Measurements from ENCODE around the gene AKNAD1.

AKNAD1 gene

GRCh38 chr1:108819878-108820277 lies 37.0 kb downstream of the AKNAD1 start:
- Histone ChIP-seq H3K27me3 (ENCODE audit: insufficient read depth, low read length) (no peaks in the 10 kb centered on the region), H3K27ac (ENCODE audit: low read depth, low read length) (no peak overlapping the region), H2BK5ac (ENCODE audit: low read depth, low read length, poor library complexity) (no peak overlapping the region), H3K18ac (ENCODE audit: low read length) (no peak overlapping the region), H3K4ac (ENCODE audit: low read depth, low read length) (no peak overlapping the region), H3K14ac (ENCODE audit: low read length) (no peak overlapping the region), H4K91ac (ENCODE audit: low read depth, low read length) (no peak overlapping the region), H2AFZ (ENCODE audit: insufficient read depth, low read length, poor library complexity) (no peak overlapping the region), H4K12ac (ENCODE audit: low read depth, low read length) (peak overlapping the region; percentile 5), H3K79me2 (ENCODE audit: control insufficient read depth, insufficient read depth, low read length, poor library complexity) (no peaks in the 10 kb centered on the region), H3K4me3 (ENCODE audit: low read depth, low read length) (no peak overlapping the region), H3K23ac (ENCODE audit: low read length) (no peak overlapping the region), H3K4me2 (ENCODE audit: low read length) (no peak overlapping the region), H3K4me1 (ENCODE audit: control insufficient read depth in 1 of 2, insufficient read depth in 2 of 2, low read length in 2 of 2) (peaks cover 5 to 10% of the 10 kb centered on the region in 2 experiments), H3K9me3 (ENCODE audit: insufficient read depth, low read depth, low read length) (peaks cover under 1% of the 10 kb centered on the region), H2BK12ac (ENCODE audit: low read length) (no peak overlapping the region), H3K9ac (ENCODE audit: low read length) (no peak overlapping the region), H4K8ac (ENCODE audit: low read depth, low read length) (no peak overlapping the region), H3K79me1 (ENCODE audit: low read length) (peaks cover 11% of the 10 kb centered on the region), H2AK5ac (ENCODE audit: low read length) (no peak overlapping the region), H3K36me3 (ENCODE audit: control insufficient read depth in 1 of 2, insufficient read depth in 2 of 2, low read length in 2 of 2) (no peaks in the 10 kb centered on the region), H2BK120ac (ENCODE audit: insufficient read depth, low read length, poor library complexity) (no peak overlapping the region)
- no CpG with 5 or more reads among the region's 5 CpGs for WGBS (ENCODE audit: extremely low coverage, insufficient coverage, insufficient read length)
- DNase-seq: no peak

GRCh38 chr1:108817811-108818210 lies 39.1 kb downstream of the AKNAD1 start:
- H2BK5ac ChIP-seq (ENCODE audit: low read depth, low read length, poor library complexity): no peak overlapping the region
- H3K27me3 ChIP-seq (ENCODE audit: insufficient read depth, low read length): no peaks in the 10 kb centered on the region
- H2BK12ac ChIP-seq (ENCODE audit: low read length): no peak overlapping the region
- no peak overlapping the region for H2AK5ac ChIP-seq (ENCODE audit: low read length)
- no peak overlapping the region for H2AFZ ChIP-seq (ENCODE audit: insufficient read depth, low read length, poor library complexity)
- H2BK120ac ChIP-seq (ENCODE audit: insufficient read depth, low read length, poor library complexity): no peak overlapping the region
- H4K12ac ChIP-seq (ENCODE audit: low read depth, low read length): no peak overlapping the region
- H3K79me2 ChIP-seq (ENCODE audit: control insufficient read depth, insufficient read depth, low read length, poor library complexity): no peaks in the 10 kb centered on the region
- H3K14ac ChIP-seq (ENCODE audit: low read length): no peak overlapping the region
- H4K8ac ChIP-seq (ENCODE audit: low read depth, low read length): no peak overlapping the region
- H3K23ac ChIP-seq (ENCODE audit: low read length): no peak overlapping the region
- no peak overlapping the region for H3K4ac ChIP-seq (ENCODE audit: low read depth, low read length)
- H3K4me3 ChIP-seq (ENCODE audit: low read depth, low read length): no peak overlapping the region
- no peak overlapping the region for H3K18ac ChIP-seq (ENCODE audit: low read length)
- H3K27ac ChIP-seq (ENCODE audit: low read depth, low read length): no peak overlapping the region
- no peak overlapping the region for H3K9ac ChIP-seq (ENCODE audit: low read length)
- H3K4me2 ChIP-seq (ENCODE audit: low read length): no peak overlapping the region
- DNase-seq: no peak
- peaks cover 6 to 7% of the 10 kb centered on the region in 2 experiments for H3K4me1 ChIP-seq (ENCODE audit: control insufficient read depth in 1 of 2, insufficient read depth in 2 of 2, low read length in 2 of 2)
- H3K36me3 ChIP-seq (ENCODE audit: control insufficient read depth in 1 of 2, insufficient read depth in 2 of 2, low read length in 2 of 2): no peaks in the 10 kb centered on the region
- no peaks in the 10 kb centered on the region for H3K9me3 ChIP-seq (ENCODE audit: insufficient read depth, low read depth, low read length)
- H4K91ac ChIP-seq (ENCODE audit: low read depth, low read length): no peak overlapping the region
- peaks cover 11% of the 10 kb centered on the region for H3K79me1 ChIP-seq (ENCODE audit: low read length)

GRCh38 chr1:108817016-108817415 lies 39.9 kb downstream of the AKNAD1 start:
- Histone ChIP-seq H3K4ac (ENCODE audit: low read depth, low read length) (no peak overlapping the region), H4K8ac (ENCODE audit: low read depth, low read length) (peak overlapping the region; percentile 57), H3K36me3 (ENCODE audit: control insufficient read depth in 1 of 2, insufficient read depth in 2 of 2, low read length in 2 of 2) (no peaks in the 10 kb centered on the region), H2BK5ac (ENCODE audit: low read depth, low read length, poor library complexity) (no peak overlapping the region), H3K79me2 (ENCODE audit: control insufficient read depth, insufficient read depth, low read length, poor library complexity) (no peaks in the 10 kb centered on the region), H2AK5ac (ENCODE audit: low read length) (no peak overlapping the region), H3K27me3 (ENCODE audit: insufficient read depth, low read length) (no peaks in the 10 kb centered on the region), H3K79me1 (ENCODE audit: low read length) (peaks cover 11% of the 10 kb centered on the region), H2BK12ac (ENCODE audit: low read length) (peak overlapping the region; percentile 92), H3K4me2 (ENCODE audit: low read length) (no peak overlapping the region), H3K18ac (ENCODE audit: low read length) (peak overlapping the region; percentile 81), H3K9me3 (ENCODE audit: insufficient read depth, low read depth, low read length) (no peaks in the 10 kb centered on the region), H3K4me1 (ENCODE audit: control insufficient read depth in 1 of 2, insufficient read depth in 2 of 2, low read length in 2 of 2) (peaks cover 6 to 7% of the 10 kb centered on the region in 2 experiments), H3K4me3 (ENCODE audit: low read depth, low read length) (no peak overlapping the region), H3K14ac (ENCODE audit: low read length) (no peak overlapping the region), H4K12ac (ENCODE audit: low read depth, low read length) (no peak overlapping the region), H2BK120ac (ENCODE audit: insufficient read depth, low read length, poor library complexity) (no peak overlapping the region), H4K91ac (ENCODE audit: low read depth, low read length) (peak overlapping the region; percentile 79), H2AFZ (ENCODE audit: insufficient read depth, low read length, poor library complexity) (peak overlapping the region; percentile 77), H3K27ac (ENCODE audit: low read depth, low read length) (no peak overlapping the region), H3K9ac (ENCODE audit: low read length) (no peak overlapping the region), H3K23ac (ENCODE audit: low read length) (no peak overlapping the region)
- DNase-seq: peak in 1 of 2 donors; percentile 39
- WGBS (ENCODE audit: extremely low coverage, insufficient coverage, insufficient read length): no CpG with 5 or more reads among the region's 8 CpGs

DNA sequence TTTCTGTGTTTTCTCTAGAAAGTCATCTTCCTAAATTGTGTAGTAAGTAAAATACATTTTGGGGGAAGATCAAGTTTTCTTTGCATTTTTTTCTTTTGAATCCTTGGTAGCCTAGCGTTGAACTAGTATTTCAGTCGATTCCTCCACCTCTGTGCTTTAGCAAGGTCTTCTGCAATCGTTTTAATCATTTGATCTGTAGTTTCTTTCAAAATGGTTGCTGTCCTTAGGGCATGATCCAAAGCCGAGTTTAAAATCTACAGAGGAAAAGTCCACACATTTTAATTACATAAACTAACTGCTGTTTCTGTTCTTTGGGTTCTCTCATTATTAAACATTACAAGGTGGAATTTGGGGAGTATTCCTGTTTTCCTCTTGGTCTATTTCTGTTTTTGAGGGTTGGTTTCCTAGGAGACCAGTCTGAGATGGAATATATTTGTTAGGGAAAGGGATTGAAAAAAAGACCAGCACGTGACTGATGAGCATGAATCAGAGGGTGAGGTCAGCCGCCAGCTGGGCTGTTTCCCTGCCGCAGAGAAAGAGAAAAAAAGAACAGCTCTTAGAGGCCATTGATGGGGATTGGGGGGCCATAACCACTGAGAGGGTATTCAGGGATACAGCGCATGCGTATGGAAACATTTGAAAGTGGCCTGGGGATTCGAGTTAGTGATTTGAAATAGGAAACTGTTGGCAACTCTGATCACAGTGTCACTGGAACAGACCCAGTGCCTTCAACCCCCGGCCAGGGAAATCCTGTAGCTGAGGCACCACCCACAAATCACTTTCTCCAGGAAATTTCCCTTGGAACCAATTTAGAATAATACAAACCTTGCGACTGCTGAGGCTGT lies 40.6 kb downstream of the AKNAD1 start:
- Histone ChIP-seq H2BK12ac (ENCODE audit: low read length) (peak overlapping the region; percentile 98), H3K4me3 (ENCODE audit: low read depth, low read length) (no peak overlapping the region), H3K9ac (ENCODE audit: low read length) (no peak overlapping the region), H3K4me2 (ENCODE audit: low read length) (no peak overlapping the region), H3K79me2 (ENCODE audit: control insufficient read depth, insufficient read depth, low read length, poor library complexity) (no peaks in the 10 kb centered on the region), H4K91ac (ENCODE audit: low read depth, low read length) (peak overlapping the region; percentile 86), H3K9me3 (ENCODE audit: insufficient read depth, low read depth, low read length) (no peaks in the 10 kb centered on the region), H3K4me1 (ENCODE audit: control insufficient read depth in 1 of 2, insufficient read depth in 2 of 2, low read length in 2 of 2) (peaks cover 6 to 7% of the 10 kb centered on the region in 2 experiments), H4K12ac (ENCODE audit: low read depth, low read length) (peak overlapping the region; percentile 47), H3K4ac (ENCODE audit: low read depth, low read length) (peak overlapping the region; percentile 31), H3K36me3 (ENCODE audit: control insufficient read depth in 1 of 2, insufficient read depth in 2 of 2, low read length in 2 of 2) (no peaks in the 10 kb centered on the region), H2BK5ac (ENCODE audit: low read depth, low read length, poor library complexity) (peak overlapping the region; percentile 66), H3K23ac (ENCODE audit: low read length) (no peak overlapping the region), H2AK5ac (ENCODE audit: low read length) (no peak overlapping the region), H3K79me1 (ENCODE audit: low read length) (peaks cover 14% of the 10 kb centered on the region), H3K18ac (ENCODE audit: low read length) (no peak overlapping the region), H4K8ac (ENCODE audit: low read depth, low read length) (peak overlapping the region; percentile 92), H2AFZ (ENCODE audit: insufficient read depth, low read length, poor library complexity) (peak overlapping the region; percentile 71), H3K27me3 (ENCODE audit: insufficient read depth, low read length) (no peaks in the 10 kb centered on the region), H3K27ac (ENCODE audit: low read depth, low read length) (peak overlapping the region; percentile 16), H3K14ac (ENCODE audit: low read length) (peak overlapping the region; percentile 46), H2BK120ac (ENCODE audit: insufficient read depth, low read length, poor library complexity) (peak overlapping the region; percentile 48)
- no CpG with 5 or more reads among the region's 12 CpGs for WGBS (ENCODE audit: extremely low coverage, insufficient coverage, insufficient read length)
- peak; percentile 61 to 82 for DNase-seq
